Activated CD8-positive, alpha-beta memory T cell treated with anti-CD3 and anti-CD28 coated beads, Interleukin-2, amount 10 ng/mL, durations not matched to agents 7 days and 5 days (primary cell): Measurements from ENCODE around the gene IFT20. TPM values are rescaled to one million over a fixed set of nuclear protein-coding genes. Genes with fewer than 3 reads are reported as not detected.

Experiments
- ATAC-seq: fragments of 150-1000 bp; cut with Tn5 transposase; one replicate; pipeline ENCODE4 v1.10.0; 2021; ENCODE audit warnings: moderate library complexity
- CTCF ChIA-PET: fragments of 350-600 bp; sonication (Branson Sonifier 250); formaldehyde crosslinking; loops from one replicate; lab custom pipeline; 2021; ENCODE audit warnings: antibody characterized with exemption; lab: Charles Lee
- DNase-seq: peaks from one replicate; pipeline ENCODE4 v3.0.0-alpha.2; 2020
- H3K27ac Mint-ChIP-seq: one replicate; pipeline ENCODE4 v1.8.0; 2021; ENCODE audit warnings: mild to moderate bottlenecking, mixed read lengths
- H3K27me3 Mint-ChIP-seq: one replicate; pipeline ENCODE4 v1.8.0; 2021; ENCODE audit warnings: mixed read lengths
- H3K36me3 Mint-ChIP-seq: one replicate; pipeline ENCODE4 v1.8.0; 2021; ENCODE audit warnings: mild to moderate bottlenecking, mixed read lengths
- H3K4me1 Mint-ChIP-seq: one replicate; pipeline ENCODE4 v1.8.0; 2021; ENCODE audit warnings: mixed read lengths
- H3K4me3 Mint-ChIP-seq: one replicate; pipeline ENCODE4 v1.8.0; 2021; ENCODE audit warnings: mild to moderate bottlenecking, moderate library complexity, mixed read lengths
- H3K9me3 Mint-ChIP-seq: one replicate; pipeline ENCODE4 v1.8.0; 2022; ENCODE audit warnings: low read depth, mixed read lengths
- total RNA-seq, 2 experiments: library from RNA; stranded (reverse); gene quantifications; one replicate each; pipeline ENCODE4 v1.2.3, GENCODE V29; 2021

IFT20 gene
- total RNA-seq, 2 experiments from 2014 or later = 20.2 to 22.8 TPM

GRCh38 chr17:28370035-28370743 lies 34.9 kb upstream of the IFT20 start, which contains the start of gene VTN:
Gene VTN, minus strand, starts transcription at chr17:28370307. Its CDS starts 104 bp downstream, at chr17:28370203.
- H3K4me3 Mint-ChIP-seq = peak within 1 kb of the TSS; percentile 82
- CTCF ChIA-PET = interaction anchor here (1.6 kb wide), 2 partner anchors 13 to 16 kb away, joined by 3 to 5 read pairs; partner anchors contain the start of gene POLDIP2
- DNase-seq = no peak
- no peaks in the 10 kb centered on the region for H3K9me3 Mint-ChIP-seq
- peaks cover 20% of the 10 kb centered on the region for H3K4me1 Mint-ChIP-seq
- H3K27me3 Mint-ChIP-seq = no peaks in the 10 kb centered on the region
- H3K36me3 Mint-ChIP-seq = no peaks in the 10 kb centered on the region
- no peak for ATAC-seq
- peak within 1 kb of the TSS; percentile 73 for H3K27ac Mint-ChIP-seq

- Mint-ChIP-seq H3K36me3 (no peaks in the 10 kb centered on the region), H3K27me3 (no peaks in the 10 kb centered on the region), H3K27ac (no peak overlapping the region), H3K4me3 (no peak overlapping the region), H3K9me3 (no peaks in the 10 kb centered on the region), H3K4me1 (peaks cover 20% of the 10 kb centered on the region)
- no peak for ATAC-seq
- CTCF ChIA-PET = interaction anchor here (1.6 kb wide), 1 partner anchor 12 kb away, joined by 5 read pairs; the partner anchor contains the start of gene POLDIP2
- no peak for DNase-seq
Measured at GRCh38 chr17:28369684-28370034, 34.4 kb upstream of the IFT20 start.

GRCh38 chr17:28368915-28369683 lies 33.8 kb upstream of the IFT20 start:
- no peaks in the 10 kb centered on the region for H3K9me3 Mint-ChIP-seq
- no peak for DNase-seq
- peaks cover 20% of the 10 kb centered on the region for H3K4me1 Mint-ChIP-seq
- CTCF ChIA-PET = no interaction called here
- H3K27ac Mint-ChIP-seq = no peak overlapping the region
- no peaks in the 10 kb centered on the region for H3K36me3 Mint-ChIP-seq
- H3K4me3 Mint-ChIP-seq = no peak overlapping the region
- no peaks in the 10 kb centered on the region for H3K27me3 Mint-ChIP-seq
- no peak for ATAC-seq

GRCh38 chr17:28368306-28368831 lies 33.1 kb upstream of the IFT20 start:
- H3K27me3 Mint-ChIP-seq = no peaks in the 10 kb centered on the region
- H3K4me3 Mint-ChIP-seq = no peak overlapping the region
- no peak overlapping the region for H3K27ac Mint-ChIP-seq
- H3K4me1 Mint-ChIP-seq = peaks cover 16% of the 10 kb centered on the region
- no peak for ATAC-seq
- no peaks in the 10 kb centered on the region for H3K9me3 Mint-ChIP-seq
- no peaks in the 10 kb centered on the region for H3K36me3 Mint-ChIP-seq
- DNase-seq = no peak
- CTCF ChIA-PET = interaction anchor here (2.1 kb wide), 1 partner anchor 11 kb away, joined by 4 read pairs; the partner anchor contains the start of gene POLDIP2

GRCh38 chr17:28367641-28368305 lies 32.5 kb upstream of the IFT20 start:
- Mint-ChIP-seq H3K9me3 (no peaks in the 10 kb centered on the region), H3K27ac (no peak overlapping the region), H3K4me1 (peaks cover 10% of the 10 kb centered on the region), H3K4me3 (no peak overlapping the region), H3K27me3 (no peaks in the 10 kb centered on the region), H3K36me3 (no peaks in the 10 kb centered on the region)
- DNase-seq = no peak
- CTCF ChIA-PET = interaction anchor here (1.1 to 2.1 kb wide), 2 partner anchors 10 kb away, joined by 3 to 4 read pairs; partner anchors contain the start of gene POLDIP2
- ATAC-seq = no peak

- CTCF ChIA-PET = interaction anchor here (1.1 to 2.1 kb wide), 2 partner anchors 8 to 9 kb away, joined by 3 to 4 read pairs; partner anchors contain the start of gene POLDIP2
- no peak for DNase-seq
- no peak overlapping the region for H3K4me3 Mint-ChIP-seq
- H3K27ac Mint-ChIP-seq = no peak overlapping the region
- no peaks in the 10 kb centered on the region for H3K36me3 Mint-ChIP-seq
- no peaks in the 10 kb centered on the region for H3K27me3 Mint-ChIP-seq
- H3K9me3 Mint-ChIP-seq = no peaks in the 10 kb centered on the region
- no peak for ATAC-seq
- H3K4me1 Mint-ChIP-seq = peaks cover 5% of the 10 kb centered on the region
Measured at GRCh38 chr17:28366605-28367004, 31.3 kb upstream of the IFT20 start.

GRCh38 chr17:28365487-28365886 lies 30.2 kb upstream of the IFT20 start:
- Mint-ChIP-seq H3K27ac (no peak overlapping the region), H3K4me1 (no peaks in the 10 kb centered on the region), H3K4me3 (no peak overlapping the region), H3K36me3 (peaks cover 7% of the 10 kb centered on the region), H3K9me3 (no peaks in the 10 kb centered on the region), H3K27me3 (no peaks in the 10 kb centered on the region)
- CTCF ChIA-PET = interaction anchor here (1.5 kb wide), 1 partner anchor 52 kb away, joined by 3 read pairs; no protein-coding TSS in a partner anchor
- ATAC-seq (no peak), DNase-seq (no peak)

GRCh38 chr17:28364665-28365363 lies 29.5 kb upstream of the IFT20 start, which contains the start of gene SEBOX:
Gene SEBOX, minus strand, starts transcription at chr17:28365199. Its CDS starts 48 bp downstream, at chr17:28365151.
- Mint-ChIP-seq H3K27ac (no peak within 1 kb of the TSS), H3K4me1 (no peaks in the 10 kb centered on the region), H3K9me3 (no peaks in the 10 kb centered on the region), H3K4me3 (no peak within 1 kb of the TSS), H3K36me3 (peaks cover 11% of the 10 kb centered on the region), H3K27me3 (no peaks in the 10 kb centered on the region)
- no peak for DNase-seq
- CTCF ChIA-PET = interaction anchor here (1.5 to 1.6 kb wide), 2 partner anchors 14 to 51 kb away, joined by 3 read pairs; no protein-coding TSS in a partner anchor
- no peak for ATAC-seq

- ATAC-seq = no peak
- H3K27ac Mint-ChIP-seq = no peak overlapping the region
Measured at GRCh38 chr17:28363776-28364650, 28.7 kb upstream of the IFT20 start.

GRCh38 chr17:28363186-28363585 lies 27.9 kb upstream of the IFT20 start:
- Mint-ChIP-seq H3K9me3 (no peaks in the 10 kb centered on the region), H3K4me1 (peaks cover 12% of the 10 kb centered on the region), H3K27ac (no peak overlapping the region), H3K36me3 (peaks cover 15% of the 10 kb centered on the region), H3K4me3 (no peak overlapping the region), H3K27me3 (no peaks in the 10 kb centered on the region)
- ATAC-seq = no peak
- CTCF ChIA-PET = no interaction called here
- no peak for DNase-seq

More at GRCh38 chr17:28363776-28364650, 28.7 kb upstream of the IFT20 start:
- CTCF ChIA-PET = interaction anchor here (1.5 to 1.6 kb wide), 2 partner anchors 15 to 50 kb away, joined by 3 read pairs; no protein-coding TSS in a partner anchor
- Mint-ChIP-seq H3K4me1 (peaks cover 3% of the 10 kb centered on the region), H3K9me3 (no peaks in the 10 kb centered on the region), H3K36me3 (peaks cover 15% of the 10 kb centered on the region), H3K4me3 (no peak overlapping the region), H3K27me3 (no peaks in the 10 kb centered on the region)
- DNase-seq = no peak

GRCh38 chr17:28357901-28358197 lies 22.6 kb upstream of the IFT20 start:
- peak overlapping the region; percentile 92 for H3K27ac Mint-ChIP-seq
- peaks cover 34% of the 10 kb centered on the region for H3K36me3 Mint-ChIP-seq

More at GRCh38 chr17:28357901-28358197, 22.6 kb upstream of the IFT20 start:
- no peaks in the 10 kb centered on the region for H3K27me3 Mint-ChIP-seq
- DNase-seq = no peak
- CTCF ChIA-PET = interaction anchor here (0.7 to 2.6 kb wide), 11 partner anchors 9 to 211 kb away, joined by 3 to 17 read pairs (median 3); partner anchors contain the start of genes IFT20, TMEM97, TNFAIP1 and VTN
- peaks cover 35% of the 10 kb centered on the region for H3K4me1 Mint-ChIP-seq
- ATAC-seq = no peak
- H3K9me3 Mint-ChIP-seq = no peaks in the 10 kb centered on the region
- peak overlapping the region; percentile 93 for H3K4me3 Mint-ChIP-seq
